Skin of body (tissue), 2 donors: Measurements from ENCODE around the gene SERTAD3. TPM values are rescaled to one million over a fixed set of nuclear protein-coding genes. Genes with fewer than 3 reads are reported as not detected.
"Not testable (repeated sequence)": the region's sequence is repeated elsewhere in the genome, so short reads cannot be mapped to it uniquely, and the experiment has no call there.

Experiments used
- DNase-seq: peaks from one replicate; lab custom pipeline; 2025; lab: John Stamatoyannopoulos, UW
- total RNA-seq: library from RNA; depleted of rRNA; stranded (reverse); fragments of >200 nt; gene quantifications from one replicate; pipeline ENCODE4 v1.2.3, GENCODE V29; 2014

SERTAD3 gene
- total RNA-seq: 30.8 TPM

- DNase-seq: peak; percentile 97
Measured at GRCh38 chr19:40444000-40444824, at the start of gene SERTAD3. SERTAD3 (minus strand) TSS chr19:40444335; CDS start chr19:40442080, 2,255 bp downstream.

GRCh38 chr19:40493778-40494177, 49.6 kb upstream of the SERTAD3 start:
- no peak for DNase-seq

DNA sequence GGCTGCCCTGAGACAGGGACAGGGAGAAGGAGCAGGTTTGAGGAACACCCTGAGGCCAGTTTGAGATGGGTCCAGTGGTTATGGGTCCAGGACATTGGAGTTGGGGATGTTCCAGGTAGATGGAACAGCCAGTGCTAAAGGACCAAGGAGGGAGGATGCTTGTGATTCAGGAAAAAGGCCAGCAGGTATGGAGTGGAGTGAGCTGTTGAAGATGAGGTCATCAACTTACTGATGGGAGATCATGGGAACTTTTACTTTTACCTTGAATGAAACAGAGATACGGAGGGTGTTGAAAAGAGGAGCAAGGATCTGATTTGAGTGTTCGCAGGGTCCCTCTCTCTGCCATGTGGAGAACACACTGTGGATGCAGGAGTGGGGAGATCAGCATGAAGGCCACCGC, 48.1 kb upstream of the SERTAD3 start:
- DNase-seq: no peak

GRCh38 chr19:40489882-40490230, 45.7 kb upstream of the SERTAD3 start:
- DNase-seq: no peak

- no peak for DNase-seq
Measured at GRCh38 chr19:40486017-40486416, 41.9 kb upstream of the SERTAD3 start.

GRCh38 chr19:40475878-40476644, 31.9 kb upstream of the SERTAD3 start:
- DNase-seq: not testable (repeated sequence)

DNA sequence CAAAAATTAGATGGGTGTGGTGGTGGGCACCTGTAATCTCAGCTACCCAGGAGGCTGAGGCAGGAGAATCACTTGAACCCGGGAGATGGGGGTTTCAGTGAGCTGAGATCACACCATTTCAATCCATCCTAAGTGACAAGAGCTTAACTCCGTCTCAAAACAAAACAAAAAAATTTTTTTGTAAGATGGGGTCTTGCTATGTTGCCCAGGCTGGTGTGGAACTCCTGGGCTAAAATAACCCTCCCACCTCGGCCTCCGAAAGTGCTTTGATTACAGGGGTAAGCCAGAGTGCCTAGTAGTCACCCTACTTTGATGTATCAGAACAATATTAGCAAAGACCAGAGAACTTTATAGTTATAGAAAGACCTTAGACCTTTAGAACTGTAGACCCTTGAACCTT, 30.6 kb upstream of the SERTAD3 start:
- DNase-seq: no peak

GRCh38 chr19:40472516-40472915, 28.4 kb upstream of the SERTAD3 start:
- DNase-seq: no peak

DNA sequence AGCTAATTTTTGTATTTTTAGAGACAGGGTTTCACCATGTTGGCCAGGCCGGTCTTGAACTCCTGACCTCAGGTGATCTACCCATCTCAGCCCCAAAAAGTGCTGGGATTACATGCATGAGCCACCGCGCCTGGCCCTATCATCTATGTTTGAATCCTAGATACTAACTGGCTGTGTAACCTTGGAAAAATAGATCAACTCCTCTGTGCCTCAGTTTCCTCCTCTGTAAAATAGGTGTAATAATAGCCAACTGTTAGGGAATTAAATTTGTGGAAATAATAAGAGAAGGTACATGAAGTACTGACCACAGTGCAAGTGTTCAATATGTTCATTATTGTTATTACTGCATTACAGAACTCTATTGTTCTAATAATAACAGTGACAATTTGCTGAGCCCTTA, 27.0 kb upstream of the SERTAD3 start:
- DNase-seq: no peak

DNA sequence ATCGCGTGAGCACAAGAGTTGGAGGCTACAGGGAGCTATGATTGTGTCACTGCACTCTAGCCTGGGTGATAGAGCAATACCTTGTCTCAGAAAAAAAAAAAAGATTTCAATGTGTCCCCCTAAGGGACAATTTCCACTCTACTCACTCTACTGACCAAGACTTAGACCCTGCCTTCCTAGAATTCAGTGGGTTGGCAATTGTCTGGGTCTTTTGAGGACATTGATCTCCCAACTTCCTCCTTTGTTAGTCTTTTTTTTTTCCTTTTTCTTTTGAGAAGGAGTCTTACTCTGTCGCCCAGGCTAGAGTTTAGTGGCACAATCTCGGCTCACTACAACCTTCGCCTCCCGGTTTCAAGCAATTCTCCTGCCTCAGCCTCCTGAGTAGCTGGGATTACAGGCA, 24.9 kb upstream of the SERTAD3 start:
- no peak for DNase-seq

GRCh38 chr19:40466985-40467734, 23.0 kb upstream of the SERTAD3 start, which contains the start of gene SPTBN4:
SPTBN4 (plus strand) TSS chr19:40467001; CDS start chr19:40472622, 5,621 bp downstream.
- no peak for DNase-seq

DNA sequence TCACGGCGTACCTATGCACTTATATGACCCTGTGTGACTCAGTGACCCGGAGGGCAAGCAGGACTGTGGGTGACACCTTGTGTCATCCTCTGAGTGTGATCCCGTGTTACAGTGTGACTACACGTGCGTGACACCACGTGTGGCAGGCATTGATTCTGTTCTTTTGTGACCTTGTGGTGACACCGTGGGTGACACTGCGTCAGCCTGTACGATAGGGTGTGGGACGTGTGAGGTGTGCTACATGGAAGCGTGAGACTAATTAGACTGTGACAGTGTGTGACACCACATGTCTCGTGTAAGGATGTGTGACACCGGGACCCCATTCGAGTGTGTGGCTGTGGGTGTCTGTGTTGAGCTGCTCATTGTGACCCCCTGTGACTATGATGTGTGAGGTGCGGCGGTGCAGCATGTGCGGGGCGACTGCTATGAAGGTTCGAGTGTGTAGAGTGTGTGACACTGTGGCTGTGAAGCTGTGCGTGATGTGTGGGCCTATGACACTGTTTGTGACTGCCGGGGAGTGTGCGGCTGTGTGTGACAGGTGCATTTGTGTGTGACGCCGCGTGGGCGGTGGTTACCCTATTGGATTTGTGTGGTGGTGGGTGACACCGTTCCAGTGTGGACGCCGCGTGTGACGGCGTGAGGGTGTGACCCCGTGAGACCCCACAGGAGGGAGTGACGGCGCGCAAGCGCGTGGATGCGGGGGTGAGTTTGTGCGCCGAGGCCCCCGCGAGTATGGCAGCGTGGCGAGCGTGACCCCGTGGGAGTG, 22.3 kb upstream of the SERTAD3 start:
- DNase-seq: peak; percentile 55

- DNase-seq: peak; percentile 97
Measured at GRCh38 chr19:40465557-40466218, 21.6 kb upstream of the SERTAD3 start, which contains the start of gene BLVRB. BLVRB (minus strand) TSS chr19:40465745; CDS start chr19:40465688, 57 bp downstream.

DNA sequence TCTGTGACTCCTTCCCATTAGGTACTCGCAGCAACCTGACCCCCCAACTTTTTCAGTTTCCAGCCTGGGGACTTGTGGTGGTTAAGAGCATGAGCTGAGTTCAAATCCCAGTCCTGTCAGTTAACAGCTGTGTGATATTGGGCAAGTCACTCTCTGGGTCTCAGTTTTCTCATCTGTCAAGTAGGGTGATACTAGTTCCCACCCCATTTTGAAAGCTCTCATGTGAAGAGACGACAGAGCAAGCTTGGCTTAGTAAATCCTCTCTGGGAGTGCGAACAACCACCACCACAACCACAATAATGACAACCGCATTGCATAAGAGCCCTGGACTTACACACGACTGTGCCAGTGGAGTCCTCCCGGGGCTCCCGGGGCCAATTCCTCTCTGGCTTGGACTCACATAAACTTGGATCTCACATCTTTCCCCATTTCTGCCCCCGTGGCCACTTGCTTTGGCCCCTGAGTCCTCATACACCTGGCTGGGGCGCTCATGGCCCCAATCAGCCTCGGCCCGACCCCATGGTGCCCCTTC, 21.0 kb upstream of the SERTAD3 start:
- DNase-seq: peak; percentile 55

DNA sequence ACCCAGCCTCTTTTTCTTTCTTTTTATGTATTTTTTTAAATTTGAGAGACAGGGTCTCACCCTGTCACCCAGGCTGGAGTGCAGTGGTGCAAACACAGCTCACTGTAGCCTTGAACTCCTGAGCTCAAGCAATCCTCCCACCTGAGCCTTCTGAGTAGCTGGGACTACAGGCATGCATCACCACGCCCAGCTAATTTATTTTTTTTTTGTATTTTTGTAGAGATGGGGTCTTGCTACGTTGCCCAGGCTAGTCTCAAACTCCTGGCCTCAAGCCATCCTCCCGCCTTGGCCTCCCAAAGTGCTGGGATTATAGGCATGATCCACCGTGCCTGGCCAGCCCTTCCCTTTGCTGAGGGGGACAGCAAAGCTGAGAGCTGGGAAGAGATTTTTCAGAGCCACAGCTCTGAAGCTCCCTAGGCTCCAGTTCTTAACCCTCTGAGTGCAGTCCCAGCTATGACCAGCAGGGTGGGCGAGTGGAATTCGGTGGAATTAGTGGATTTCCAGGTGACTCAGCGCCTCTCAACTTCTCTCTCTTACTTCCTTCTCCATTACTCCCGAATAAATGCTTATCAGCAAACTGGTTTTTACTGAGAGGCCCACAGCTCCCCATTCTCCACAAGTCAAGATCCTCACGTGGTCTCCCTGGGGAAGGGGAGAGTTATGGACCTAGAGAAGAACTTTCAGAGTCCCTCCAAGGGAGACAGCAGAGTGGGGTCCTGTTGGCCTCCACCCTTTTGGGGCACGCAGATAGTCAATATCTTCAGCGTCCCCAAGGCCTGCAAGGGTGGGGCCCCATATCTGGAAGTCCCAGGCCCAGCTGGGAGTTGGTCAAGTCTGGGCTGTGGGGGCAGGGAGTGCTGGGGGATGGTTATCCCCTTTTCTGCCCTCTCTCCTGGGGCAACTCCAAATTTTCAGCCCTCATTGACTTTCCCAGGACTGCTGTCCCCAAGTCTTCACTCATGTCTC, 20.2 kb upstream of the SERTAD3 start:
- peak; percentile 70 for DNase-seq

- DNase-seq: not testable (repeated sequence)
Measured at GRCh38 chr19:40463587-40464037, 19.5 kb upstream of the SERTAD3 start.

GRCh38 chr19:40461669-40462221, 17.6 kb upstream of the SERTAD3 start:
- no peak for DNase-seq

DNA sequence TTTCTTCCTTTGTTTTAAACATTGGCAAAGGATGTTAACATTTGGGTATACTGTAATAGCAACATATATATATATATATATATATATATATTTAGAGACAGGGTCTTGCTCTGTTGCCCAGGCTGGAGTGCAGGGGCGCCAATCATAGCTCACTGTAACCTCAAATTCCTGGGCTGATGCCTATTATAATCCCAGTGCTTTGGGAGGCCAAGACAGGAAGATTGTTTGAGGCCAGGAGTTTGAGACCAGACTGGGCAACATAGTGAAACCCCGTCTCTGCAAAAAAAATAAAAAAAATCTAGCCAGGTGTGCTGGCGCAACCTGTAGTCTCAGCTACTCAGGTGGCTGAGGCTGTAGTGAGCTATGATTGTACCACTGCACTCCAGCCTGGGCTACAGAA, 16.1 kb upstream of the SERTAD3 start:
- no peak for DNase-seq

DNA sequence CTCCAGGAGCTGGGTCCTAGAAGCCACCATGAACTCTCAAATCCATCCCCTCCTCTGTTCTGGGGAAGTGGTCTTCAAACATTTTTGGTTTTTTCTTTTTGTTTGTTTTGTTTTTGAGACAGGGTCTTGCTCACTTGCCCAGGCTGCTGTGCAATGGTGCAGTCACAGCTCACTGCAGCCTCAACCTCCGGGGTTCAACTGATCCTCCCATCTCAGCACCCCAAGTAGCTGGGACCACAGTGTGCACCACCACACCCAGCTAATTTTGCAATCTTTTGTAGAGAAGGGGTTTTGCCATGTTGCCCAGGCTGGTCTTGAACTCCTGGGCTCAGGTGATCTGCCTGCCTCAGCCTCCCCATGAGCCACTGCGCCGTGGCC, 14.5 kb upstream of the SERTAD3 start:
- no peak for DNase-seq
